ENCODE measurements around the gene TIMM21.

- TF ChIP-seq EGR1 (IDR thresholded peaks at IDR 0.05; ENCODE audit: low read depth in 2 of 2) (no peak), CTCF (IDR thresholded peaks at IDR 0.05; ENCODE audit: low read depth, low read length, missing input control) (no peak), FOXA1 (IDR thresholded peaks at IDR 0.05) (no peak), ZBTB33 (IDR thresholded peaks at IDR 0.05) (no peak), RXRA (IDR thresholded peaks at IDR 0.05) (no peak), RAD21 (IDR thresholded peaks at IDR 0.05) (no peak)
These were observed 25.1 kb downstream of the TIMM21 start for GRCh38 chr18:74173434-74173750.
